Natural killer cell (primary cell): Measurements from ENCODE around the gene CROCC. TPM values are rescaled to one million over a fixed set of nuclear protein-coding genes. Genes with fewer than 3 reads are reported as not detected.
"Not testable (repeated sequence)": the region's sequence is repeated elsewhere in the genome, so short reads cannot be mapped to it uniquely, and the experiment has no call there.

Experiments
- ATAC-seq, 3 donors: fragments of 150-1000 bp in 2 of 3; fragments of 200-7000 bp in 1 of 3; cut with Tn5 transposase; 1 replicate in 1 of 3; 2 replicates in 2 of 3; pipeline ENCODE4 v1.10.0; 2021; ENCODE audit warnings: mild to moderate bottlenecking in 2 of 3, moderate library complexity in 2 of 3
- DNase-seq, 2 donors: peaks; one replicate each; pipeline versions ENCODE4 v3.0.0 to v3.0.0-alpha.2; 2013 to 2021; ENCODE audit warnings: mixed read lengths in 1 of 2
- H3K27ac ChIP-seq: one replicate; pipeline ENCODE4 v1.5.1; 2013; ENCODE audit warnings: mild to moderate bottlenecking, low read length
- H3K27me3 ChIP-seq: one replicate; pipeline ENCODE4 v1.6.1; 2013; ENCODE audit warnings: low read length; ENCODE audit not compliant: control insufficient read depth, insufficient read depth
- H3K36me3 ChIP-seq: one replicate; pipeline ENCODE4 v1.6.1; 2013; ENCODE audit warnings: low read length; ENCODE audit not compliant: control insufficient read depth, insufficient read depth
- H3K4me1 ChIP-seq: one replicate; pipeline ENCODE4 v1.6.1; 2013; ENCODE audit warnings: low read length; ENCODE audit not compliant: control insufficient read depth, insufficient read depth
- H3K4me3 ChIP-seq: one replicate; pipeline ENCODE4 v1.5.1; 2013; ENCODE audit warnings: low read length
- H3K9me3 ChIP-seq: one replicate; pipeline ENCODE4 v1.6.1; 2013; ENCODE audit warnings: low read length; ENCODE audit not compliant: control insufficient read depth, insufficient read depth
- H3K27ac Mint-ChIP-seq, 2 donors: one replicate each; pipeline ENCODE4 v1.8.0; 2022; ENCODE audit warnings: mild to moderate bottlenecking in 2 of 2, mixed read lengths in 2 of 2, moderate library complexity in 1 of 2
- H3K27me3 Mint-ChIP-seq, 2 donors: one replicate each; pipeline ENCODE4 v1.8.0; 2022; ENCODE audit warnings: low read depth in 2 of 2, mixed read lengths in 2 of 2
- H3K36me3 Mint-ChIP-seq: one replicate; pipeline ENCODE4 v1.8.0; 2022; ENCODE audit warnings: mixed read lengths
- H3K4me1 Mint-ChIP-seq, 2 donors: one replicate each; pipeline ENCODE4 v1.8.0; 2022; ENCODE audit warnings: mixed read lengths in 2 of 2
- H3K4me3 Mint-ChIP-seq: one replicate; pipeline ENCODE4 v1.8.0; 2022; ENCODE audit warnings: mild to moderate bottlenecking, moderate library complexity, mixed read lengths
- H3K9me3 Mint-ChIP-seq, 2 donors: one replicate each; pipeline ENCODE4 v1.8.0; 2022; ENCODE audit warnings: mixed read lengths in 2 of 2
- CTCF ChIP-seq: fragments of 200-600 bp; IDR thresholded peaks from one replicate; pipeline ENCODE4 v1.8.0; 2022; ENCODE audit warnings: antibody characterized with exemption
- WGBS: methylation state at CpG from one replicate; pipeline ENCODE4 v1.1.7; 2013; ENCODE audit warnings: missing lambda C conversion rate; ENCODE audit not compliant: insufficient coverage; 5-methylcytosine and 5-hydroxymethylcytosine counted together
- intact Hi-C: fragments of 100-400 bp; cut with micrococcal nuclease; formaldehyde crosslinking; loops from one replicate; pipeline ENCODE4 v1.14.2; 2022
- total RNA-seq, 4 donors: library from RNA; stranded (reverse); fragments of 120-200 nt in 1 of 4; gene quantifications; one replicate each; pipeline versions ENCODE4 v1.2.3 to v1.2.4, GENCODE V29; 2013 to 2022

The CROCC gene
- total RNA-seq, 3 donors from 2014 or later (not counting 1 experiment from before 2014, with no cell fraction given): 51.7 to 62.9 (median 59.1) TPM

GRCh38 chr1:16946646-16947045 is 24.9 kb downstream of the CROCC start:
- Mint-ChIP-seq H3K27me3 (no peaks in the 10 kb centered on the region), H3K9me3 (no peaks in the 10 kb centered on the region), H3K36me3 (no peaks in the 10 kb centered on the region), H3K27ac (no peak overlapping the region), H3K4me3 (no peak overlapping the region), H3K4me1 (no peaks in the 10 kb centered on the region)
- intact Hi-C loops: no loop called here
- no peak overlapping the region for H3K27ac ChIP-seq
- H3K9me3 ChIP-seq: no peaks in the 10 kb centered on the region
- H3K4me3 ChIP-seq: no peak overlapping the region
- H3K36me3 ChIP-seq: no peaks in the 10 kb centered on the region
- peaks cover under 1% of the 10 kb centered on the region for H3K4me1 ChIP-seq
- DNase-seq (no peak), ATAC-seq (no peak)
- H3K27me3 ChIP-seq: no peaks in the 10 kb centered on the region
- no peak for TF ChIP-seq CTCF
- 96% methylated on average over 19 of the region's 19 CpGs for WGBS

GRCh38 chr1:16948282-16948891 is 26.7 kb downstream of the CROCC start:
- H3K4me3 ChIP-seq, H3K27me3 ChIP-seq, H3K4me3 Mint-ChIP-seq, H3K27ac ChIP-seq, DNase-seq, intact Hi-C loops, H3K4me1 ChIP-seq, H3K4me1 Mint-ChIP-seq, H3K9me3 ChIP-seq, H3K27me3 Mint-ChIP-seq, H3K36me3 Mint-ChIP-seq, H3K27ac Mint-ChIP-seq, H3K9me3 Mint-ChIP-seq, H3K36me3 ChIP-seq: not testable (repeated sequence)
- 89% methylated on average over 26 of the region's 26 CpGs for WGBS
- ATAC-seq: peak in 1 of 3 donors; percentile 19

- H3K4me1 ChIP-seq, ATAC-seq, H3K27me3 Mint-ChIP-seq, H3K4me1 Mint-ChIP-seq, H3K27ac Mint-ChIP-seq, intact Hi-C loops, DNase-seq, H3K36me3 Mint-ChIP-seq, H3K27ac ChIP-seq, H3K9me3 ChIP-seq, H3K36me3 ChIP-seq, H3K9me3 Mint-ChIP-seq, H3K27me3 ChIP-seq, H3K4me3 ChIP-seq, H3K4me3 Mint-ChIP-seq: not testable (repeated sequence)
- 96% methylated on average over 7 of the region's 7 CpGs for WGBS
Observed at GRCh38 chr1:16949026-16949425, 27.3 kb downstream of the CROCC start.

- intact Hi-C loops: loop anchor here (5.0 kb wide), 1 partner anchor 285 kb away; no protein-coding TSS in a partner anchor
- not testable (repeated sequence) for H3K36me3 Mint-ChIP-seq, H3K4me1 ChIP-seq, ATAC-seq, H3K9me3 ChIP-seq, H3K27ac ChIP-seq, H3K36me3 ChIP-seq, H3K27ac Mint-ChIP-seq, H3K4me3 ChIP-seq, H3K27me3 ChIP-seq, H3K4me1 Mint-ChIP-seq, H3K27me3 Mint-ChIP-seq, DNase-seq, H3K9me3 Mint-ChIP-seq, H3K4me3 Mint-ChIP-seq
- WGBS: 96% methylated on average over 4 of the region's 4 CpGs
Observed at GRCh38 chr1:16952376-16952775, 30.6 kb downstream of the CROCC start.

- no peaks in the 10 kb centered on the region for H3K27me3 ChIP-seq
- peaks cover 0 to 5% of the 10 kb centered on the region in 2 donors for H3K4me1 Mint-ChIP-seq
- H3K4me3 ChIP-seq: no peak overlapping the region
Observed at GRCh38 chr1:16954579-16954978, 32.8 kb downstream of the CROCC start.

More at GRCh38 chr1:16954579-16954978, 32.8 kb downstream of the CROCC start:
- intact Hi-C loops: loop anchor here (5.0 kb wide), 1 partner anchor 283 kb away; no protein-coding TSS in a partner anchor
- H3K27me3 Mint-ChIP-seq: no peaks in the 10 kb centered on the region
- Histone ChIP-seq H3K36me3 (peaks cover 3% of the 10 kb centered on the region), H3K27ac (no peak overlapping the region), H3K4me1 (peaks cover 5% of the 10 kb centered on the region), H3K9me3 (no peaks in the 10 kb centered on the region)
- DNase-seq (no peak), ATAC-seq (no peak)
- WGBS: 96% methylated on average over 18 of the region's 18 CpGs
- H3K4me3 Mint-ChIP-seq: no peak overlapping the region
- TF ChIP-seq CTCF: no peak
- no peaks in the 10 kb centered on the region for H3K36me3 Mint-ChIP-seq
- no peaks in the 10 kb centered on the region for H3K9me3 Mint-ChIP-seq
- no peak overlapping the region for H3K27ac Mint-ChIP-seq
